K562 (cell line): ENCODE results near the gene ZBTB20. TPM values are rescaled to one million over a fixed set of nuclear protein-coding genes. Genes with fewer than 3 reads are reported as not detected.

Experiments used
- ATAC-seq: fragments of 200-7000 bp; cut with Tn5 transposase; 3 replicates; pipeline ENCODE4 v1.9.1; 2020; ENCODE audit warnings: moderate library complexity
- BruUV-seq: library from RNA; stranded (reverse); fragments of 400-500 nt; replicated peaks from 2 replicates; lab custom pipeline; 2021; lab: Mats Ljungman, UMichigan
- CTCF ChIA-PET: fragments of 300-600 bp; formaldehyde crosslinking; extraction: SDS; loops from one replicate; lab custom pipeline; 2021; ENCODE audit warnings: low intra/inter-chr PET ratio; lab: Yijun Ruan, JAX
- POLR2A ChIA-PET: fragments of 300-600, 350-650 bp; sonication (Branson Sonifier 250); formaldehyde crosslinking; extraction: SDS; loops from one replicate; lab custom pipeline; 2021; ENCODE audit warnings: antibody characterized with exemption, inconsistent platforms; lab: Yijun Ruan, JAX
- DNase-seq, 4 experiments: peaks; one replicate each; pipeline versions ENCODE4 v3.0.0 to v3.0.0-alpha.2; 2011 to 2018; ENCODE audit warnings: low spot score in 3 of 4, mixed read lengths in 3 of 4; ENCODE audit errors: extremely low read depth in 1 of 4
- FAIRE-seq: peaks from 2 replicates; lab custom pipeline; 2011; peaks lifted over from hg19 to GRCh38; lab: Jason Lieb, UNC
- H2AFZ ChIP-seq: 2 replicates; pipeline ENCODE4 v1.6.0; 2011; ENCODE audit warnings: low read depth, low read length, control low read depth, inconsistent platforms
- H3K27ac ChIP-seq: fragments of 200-600 bp; 3 replicates; pipeline ENCODE4 v1.8.0; 2011; ENCODE audit warnings: low read depth, mild to moderate bottlenecking, control low read depth, inconsistent platforms, low read length, moderate library complexity, mixed read lengths; ENCODE audit errors: extremely low read depth
- H3K27me3 ChIP-seq, 2 experiments: fragments of 300-600 bp in 1 of 2; 2 replicates in 1 of 2; 3 replicates in 1 of 2; pipeline versions ENCODE4 v1.6.0 to v1.8.0; 2011; ENCODE audit warnings: inconsistent platforms in 2 of 2, low read length in 2 of 2, mild to moderate bottlenecking in 1 of 2, mixed read lengths in 1 of 2, moderate library complexity in 1 of 2; ENCODE audit not compliant: control insufficient read depth in 2 of 2, insufficient read depth in 2 of 2
- H3K36me3 ChIP-seq: fragments of 300-600 bp; 3 replicates; pipeline ENCODE4 v1.8.0; 2011; ENCODE audit warnings: mild to moderate bottlenecking, low read length, inconsistent platforms; ENCODE audit not compliant: control insufficient read depth, insufficient read depth
- H3K4me1 ChIP-seq, 2 experiments: fragments of 200-600 bp in 1 of 2; replicated peaks in 1 of 2; 2 replicates in 1 of 2; 3 replicates in 1 of 2; pipeline versions ENCODE4 v1.5.1 to v1.8.0; 2011; ENCODE audit warnings: inconsistent platforms in 2 of 2, low read length in 2 of 2, mild to moderate bottlenecking in 1 of 2, mixed read lengths in 1 of 2, moderate library complexity in 1 of 2; ENCODE audit not compliant: control insufficient read depth in 2 of 2, insufficient read depth in 2 of 2
- H3K4me2 ChIP-seq: 2 replicates; pipeline ENCODE4 v1.6.1; 2011; ENCODE audit warnings: low read length, control low read depth, inconsistent platforms, mixed read lengths; ENCODE audit not compliant: insufficient read depth
- H3K4me3 ChIP-seq: fragments of 200-600 bp; sonication (generic), shearing (Covaris generic); 2 replicates; pipeline ENCODE4 v1.5.1; 2016; ENCODE audit warnings: control low read depth, inconsistent platforms
- H3K79me2 ChIP-seq: fragments of 200-600 bp; 3 replicates; pipeline ENCODE4 v1.8.0; 2011; ENCODE audit warnings: low read length, inconsistent platforms; ENCODE audit not compliant: control insufficient read depth, insufficient read depth
- H3K9ac ChIP-seq, 2 experiments: 2 replicates each; pipeline versions ENCODE4 v1.6.0 to v1.6.1; 2011; ENCODE audit warnings: low read depth in 2 of 2, low read length in 2 of 2, control low read depth in 1 of 2, inconsistent platforms in 1 of 2, mild to moderate bottlenecking in 1 of 2, mixed read lengths in 1 of 2; ENCODE audit not compliant: insufficient read depth in 1 of 2
- H3K9me1 ChIP-seq: one replicate; pipeline ENCODE4 v1.6.0; 2011; ENCODE audit warnings: inconsistent platforms, mild to moderate bottlenecking, low read length, moderate library complexity; ENCODE audit not compliant: control insufficient read depth, insufficient read depth
- H3K9me3 ChIP-seq: replicated peaks from 2 replicates; pipeline ENCODE4 v1.5.1; 2011; ENCODE audit warnings: low read depth, low read length, inconsistent platforms; ENCODE audit not compliant: control insufficient read depth, insufficient read depth
- H4K20me1 ChIP-seq: replicated peaks from 2 replicates; pipeline ENCODE4 v1.6.1; 2011; ENCODE audit warnings: low read length, inconsistent platforms, mixed read lengths; ENCODE audit not compliant: control insufficient read depth, insufficient read depth
- ATF4 ChIP-seq: fragments of 450-650 bp; formaldehyde crosslinking; IDR thresholded peaks from 2 replicates; pipeline ENCODE4 v1.4.0; 2022; ENCODE audit warnings: mild to moderate bottlenecking, moderate library complexity
- DNMT1 ChIP-seq: fragments of 450-650 bp; IDR thresholded peaks from 2 replicates; pipeline ENCODE4 v1.6.1; 2016; ENCODE audit warnings: antibody characterized with exemption, mild to moderate bottlenecking
- GABPB2 ChIP-seq: fragments of 250-450 bp; sonication (Bioruptor Pico); conservative IDR thresholded peaks from 2 replicates; pipeline ENCODE4 v1.5.1; 2021; ENCODE audit warnings: mild to moderate bottlenecking
- GATA2 ChIP-seq: sonication (generic); formaldehyde crosslinking; IDR thresholded peaks from 2 replicates; pipeline ENCODE4 v1.4.0; 2020; ENCODE audit warnings: mild to moderate bottlenecking, missing genetic modification reagents
- MBD2 ChIP-seq: sonication (generic); IDR thresholded peaks from 2 replicates; pipeline ENCODE4 v1.6.1; 2016; ENCODE audit warnings: low read depth, borderline replicate concordance
- MECOM ChIP-seq: fragments of 250-450 bp; sonication (Bioruptor Pico); IDR thresholded peaks from 2 replicates; pipeline ENCODE4 v1.8.0; 2022; ENCODE audit warnings: inconsistent platforms
- STAT5B ChIP-seq: fragments of 250-450 bp; sonication (Bioruptor Pico); IDR thresholded peaks from 2 replicates; pipeline ENCODE4 v1.8.0; 2021; ENCODE audit warnings: mild to moderate bottlenecking, inconsistent platforms
- TEAD2 ChIP-seq: fragments of 450-650 bp; IDR thresholded peaks from 2 replicates; pipeline ENCODE4 v1.6.1; 2016; ENCODE audit warnings: missing genetic modification characterization, control low read depth, missing compliant biosample characterization
- ZKSCAN3 ChIP-seq: fragments of 250-450 bp; sonication (Bioruptor Pico); IDR thresholded peaks from 2 replicates; pipeline ENCODE4 v1.4.0; 2020
- ZNF184 ChIP-seq: sonication (generic); formaldehyde crosslinking; IDR thresholded peaks from 2 replicates; pipeline ENCODE4 v1.5.0; 2020; ENCODE audit warnings: missing genetic modification reagents
- ZNF699 ChIP-seq: fragments of 250-450 bp; sonication (Bioruptor Pico); IDR thresholded peaks from 2 replicates; pipeline ENCODE4 v1.8.0; 2021; ENCODE audit warnings: mild to moderate bottlenecking, moderate library complexity; ENCODE audit not compliant: insufficient replicate concordance
- WGBS: fragments of 100-300 bp; shearing (Covaris generic); methylation state at CpG from one replicate; pipeline ENCODE4 v1.1.6; 2016; ENCODE audit warnings: low coverage, mixed read lengths; ENCODE audit not compliant: insufficient coverage; ENCODE audit errors: missing lambda C conversion rate; 5-methylcytosine and 5-hydroxymethylcytosine counted together
- in situ Hi-C: fragments of 300-500 bp; cut with MboI; formaldehyde crosslinking; loops from 4 replicates; pipeline ENCODE4 v1.15.0; 2018; ENCODE audit warnings: inconsistent platforms, mixed read lengths
- intact Hi-C: fragments of 100-400 bp; cut with micrococcal nuclease; formaldehyde crosslinking; loops from 2 replicates; pipeline ENCODE4 v1.14.2; 2022
- polyA plus RNA-seq, 8 experiments: library from polyadenylated mRNA; depleted of rRNA in 4 of 8; stranded (reverse) in 5 of 8; unstranded in 3 of 8; fragments of >200 nt; fragmentation: Nextera tagmentation in 2 of 8; fragmentation: Illumina TruSeq in 1 of 8; extraction: Ambion mirVana in 2 of 8; extraction: Trizol in 1 of 8; gene quantifications; 2 replicates each; pipeline versions ENCODE4 v1.2.1 to v1.2.3, GENCODE V29; 2011 to 2014; ENCODE audit warnings: inconsistent platforms in 1 of 8, missing spikeins in 1 of 8
- total RNA-seq, 7 experiments: library from RNA; depleted of rRNA in 6 of 7; stranded (reverse); fragments of >200 nt in 6 of 7; fragmentation: Illumina TruSeq in 2 of 7; extraction: Trizol in 2 of 7; gene quantifications; 2 replicates each; pipeline versions ENCODE4 v1.2.1 to v1.2.3, GENCODE V29; 2011 to 2021; ENCODE audit warnings: low replicate concordance in 1 of 7

Gene ZBTB20
- total and polyA plus RNA-seq, 9 of the 15 experiments (the other 6 are each of a cell fraction or from before 2014, with no cell fraction given) = 0.17 to 1.7 (median 0.45) TPM

DNA sequence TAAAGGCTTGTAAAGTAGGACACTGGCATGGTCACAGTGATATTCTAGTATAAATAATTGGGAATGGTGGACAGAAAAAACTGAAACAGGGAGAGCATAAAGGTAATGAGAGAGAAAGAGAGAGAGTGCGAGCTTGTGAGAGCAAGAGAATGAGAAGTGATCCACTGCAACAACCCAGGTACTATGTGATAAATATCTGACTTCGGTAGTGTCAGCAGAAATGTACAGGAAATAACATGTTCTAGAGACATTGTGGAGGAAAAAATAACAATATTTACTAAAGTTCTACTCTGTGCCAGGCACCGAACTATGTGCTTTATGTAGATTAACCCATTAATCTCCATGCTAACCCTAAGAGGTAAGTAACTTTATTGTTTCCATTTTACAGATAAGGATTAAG lies 425.9 kb downstream of the ZBTB20 start:
- Histone ChIP-seq H3K9me1 (no peaks in the 10 kb centered on the region), H2AFZ (no peak overlapping the region), H3K36me3 (no peaks in the 10 kb centered on the region), H3K4me2 (no peak overlapping the region), H3K4me1 (no peaks in the 10 kb centered on the region), H3K27ac (no peak overlapping the region), H4K20me1 (no peaks in the 10 kb centered on the region), H3K27me3 (no peaks in the 10 kb centered on the region), H3K79me2 (no peaks in the 10 kb centered on the region), H3K4me3 (no peak overlapping the region), H3K9ac (no peak overlapping the region), H3K9me3 (no peaks in the 10 kb centered on the region)
- ChIA-PET POLR2A (no interaction called here), CTCF (no interaction called here)
- no TSS peak for BruUV-seq
- WGBS = 6% methylated on average over 3 of the region's 3 CpGs
- FAIRE-seq = no peak
- in situ Hi-C loops = no loop called here
- TF ChIP-seq DNMT1 (no peak), ZNF699 (no peak), MBD2 (no peak), GATA2 (CRISPR knock-in tag) (no peak), ZKSCAN3 (no peak), ZNF184 (CRISPR knock-in tag) (no peak), MECOM (CRISPR knock-in tag) (no peak), GABPB2 (CRISPR knock-in tag) (no peak), TEAD2 (tag) (no peak), STAT5B (no peak), ATF4 (CRISPR knock-in tag) (no peak)
- no peak for DNase-seq
- ATAC-seq = no peak
- intact Hi-C loops = no loop called here
